ENCODE measurements around the gene DOK7. TPM values are rescaled to one million over a fixed set of nuclear protein-coding genes. Genes with fewer than 3 reads are reported as not detected.

Gene DOK7
- total and polyA plus RNA-seq, 9 donors, result 0.19 to 33.4 (median 2.2) TPM; not detected in 3

GRCh38 chr4:3415471-3416141 lies 47.5 kb upstream of the DOK7 start:
- peak; percentile 46 to 80 (median 62) for DNase-seq
- no peaks in the 10 kb centered on the region for H3K36me3 ChIP-seq
- peaks cover 6% of the 10 kb centered on the region for H3K4me1 ChIP-seq (ENCODE audit: insufficient read depth)
- H3K9me3 ChIP-seq, result no peaks in the 10 kb centered on the region
- no peaks in the 10 kb centered on the region for H3K27me3 ChIP-seq
- no peak overlapping the region for H3K4me3 ChIP-seq
- 38 to 53% (median 40%) methylated on average over 33 of the region's 33 CpGs for WGBS, 3 donors
- no peak overlapping the region for H3K27ac ChIP-seq
- TF ChIP-seq EP300 (IDR thresholded peaks at IDR 0.05), result no peak
- no peak for TF ChIP-seq POLR2A (IDR thresholded peaks at IDR 0.05)
- TF ChIP-seq, protein P1, sequence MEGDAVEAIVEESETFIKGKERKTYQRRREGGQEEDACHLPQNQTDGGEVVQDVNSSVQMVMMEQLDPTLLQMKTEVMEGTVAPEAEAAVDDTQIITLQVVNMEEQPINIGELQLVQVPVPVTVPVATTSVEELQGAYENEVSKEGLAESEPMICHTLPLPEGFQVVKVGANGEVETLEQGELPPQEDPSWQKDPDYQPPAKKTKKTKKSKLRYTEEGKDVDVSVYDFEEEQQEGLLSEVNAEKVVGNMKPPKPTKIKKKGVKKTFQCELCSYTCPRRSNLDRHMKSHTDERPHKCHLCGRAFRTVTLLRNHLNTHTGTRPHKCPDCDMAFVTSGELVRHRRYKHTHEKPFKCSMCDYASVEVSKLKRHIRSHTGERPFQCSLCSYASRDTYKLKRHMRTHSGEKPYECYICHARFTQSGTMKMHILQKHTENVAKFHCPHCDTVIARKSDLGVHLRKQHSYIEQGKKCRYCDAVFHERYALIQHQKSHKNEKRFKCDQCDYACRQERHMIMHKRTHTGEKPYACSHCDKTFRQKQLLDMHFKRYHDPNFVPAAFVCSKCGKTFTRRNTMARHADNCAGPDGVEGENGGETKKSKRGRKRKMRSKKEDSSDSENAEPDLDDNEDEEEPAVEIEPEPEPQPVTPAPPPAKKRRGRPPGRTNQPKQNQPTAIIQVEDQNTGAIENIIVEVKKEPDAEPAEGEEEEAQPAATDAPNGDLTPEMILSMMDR (IDR thresholded peaks at IDR 0.05), result no peak
- intact Hi-C loops (cut with DNase I), result no loop called here

GRCh38 chr4:3416270-3416669 lies 46.8 kb upstream of the DOK7 start:
- WGBS, 3 donors, result 90 to 91% (median 90%) methylated on average over 18 of the region's 18 CpGs
- DNase-seq, result peak in 3 of 5 donors; percentile 7 to 24 (median 11)
- intact Hi-C loops (cut with DNase I), result no loop called here
- H3K27ac ChIP-seq, result no peak overlapping the region
- no peak overlapping the region for H3K4me3 ChIP-seq
- no peaks in the 10 kb centered on the region for H3K36me3 ChIP-seq
- H3K9me3 ChIP-seq, result no peaks in the 10 kb centered on the region
- peaks cover 6% of the 10 kb centered on the region for H3K4me1 ChIP-seq (ENCODE audit: insufficient read depth)
- no peak for TF ChIP-seq EP300 (IDR thresholded peaks at IDR 0.05)
- TF ChIP-seq, protein P1 (IDR thresholded peaks at IDR 0.05), result no peak
- TF ChIP-seq POLR2A (IDR thresholded peaks at IDR 0.05), result no peak
- no peaks in the 10 kb centered on the region for H3K27me3 ChIP-seq

GRCh38 chr4:3416821-3417221 lies 46.3 kb upstream of the DOK7 start:
- no peak overlapping the region for H3K27ac ChIP-seq
- H3K4me3 ChIP-seq, result no peak overlapping the region
- TF ChIP-seq EP300 (IDR thresholded peaks at IDR 0.05) (no peak), POLR2A (IDR thresholded peaks at IDR 0.05) (no peak)
- TF ChIP-seq, protein P1 (IDR thresholded peaks at IDR 0.05), result no peak
- H3K27me3 ChIP-seq, result no peaks in the 10 kb centered on the region
- no peaks in the 10 kb centered on the region for H3K36me3 ChIP-seq
- intact Hi-C loops (cut with DNase I), result no loop called here
- peak in 3 of 5 donors; percentile 12 to 36 (median 23) for DNase-seq
- peaks cover 6% of the 10 kb centered on the region for H3K4me1 ChIP-seq (ENCODE audit: insufficient read depth)
- H3K9me3 ChIP-seq, result no peaks in the 10 kb centered on the region
- 94 to 96% (median 95%) methylated on average over 17 of the region's 17 CpGs for WGBS, 3 donors

DNA sequence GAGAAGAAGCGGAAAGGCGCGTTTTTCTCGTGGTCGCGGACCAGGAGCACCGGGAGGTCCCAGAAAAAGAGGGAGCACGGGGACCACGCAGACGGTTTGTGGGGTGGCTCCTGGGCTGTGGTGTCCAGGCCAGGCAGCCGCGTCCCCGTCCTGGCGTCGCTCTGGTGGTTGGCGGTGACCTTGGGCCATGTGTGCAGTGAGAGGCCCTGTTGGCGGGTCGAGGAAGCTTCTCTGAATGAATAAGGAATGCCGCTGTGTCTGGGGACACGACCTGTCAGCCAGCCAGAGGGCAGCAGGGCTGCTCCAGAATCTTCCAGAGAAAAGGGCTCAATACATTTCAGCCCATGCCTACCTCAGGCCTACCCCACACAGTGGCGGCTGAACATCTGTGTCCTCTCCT lies 45.7 kb upstream of the DOK7 start:
- H3K9me3 ChIP-seq, result no peaks in the 10 kb centered on the region
- peak in 3 of 5 donors; percentile 13 to 34 (median 14) for DNase-seq
- intact Hi-C loops (cut with DNase I), result no loop called here
- WGBS, 3 donors, result 92 to 95% (median 95%) methylated on average over 20 to 21 of the region's 21 CpGs
- TF ChIP-seq, protein P1 (IDR thresholded peaks at IDR 0.05), result no peak
- TF ChIP-seq POLR2A (IDR thresholded peaks at IDR 0.05) (no peak), EP300 (IDR thresholded peaks at IDR 0.05) (no peak)
- no peaks in the 10 kb centered on the region for H3K36me3 ChIP-seq
- no peaks in the 10 kb centered on the region for H3K27me3 ChIP-seq
- H3K4me3 ChIP-seq, result no peak overlapping the region
- H3K27ac ChIP-seq, result no peak overlapping the region
- H3K4me1 ChIP-seq (ENCODE audit: insufficient read depth), result peaks cover 6% of the 10 kb centered on the region
